AG04450 (cell line): Measurements from ENCODE around the gene ARL5B. TPM values are rescaled to one million over a fixed set of nuclear protein-coding genes. Genes with fewer than 3 reads are reported as not detected.

Source experiments
- CTCF ChIA-PET: fragments of 300-600, 350-600 bp; formaldehyde crosslinking; extraction: SDS; loops from one replicate; lab custom pipeline; 2022; ENCODE audit warnings: antibody characterized with exemption, inconsistent platforms; lab: Charles Lee
- POLR2A ChIA-PET: fragments of 350-600 bp; formaldehyde crosslinking; extraction: SDS; loops from one replicate; lab custom pipeline; 2021; ENCODE audit warnings: antibody characterized with exemption, inconsistent platforms; lab: Yijun Ruan, JAX
- DNase-seq: peaks from one replicate; pipeline ENCODE4 v3.0.0-alpha.2; 2011; ENCODE audit warnings: low read depth, low spot score
- H3K27ac ChIP-seq: one replicate; pipeline ENCODE4 v1.5.1; 2012; ENCODE audit warnings: low read depth, low read length, control low read depth
- H3K27me3 ChIP-seq: one replicate; pipeline ENCODE4 v1.6.0; 2012; ENCODE audit warnings: low read length; ENCODE audit not compliant: control insufficient read depth, insufficient read depth
- H3K4me3 ChIP-seq: 2 replicates; pipeline ENCODE4 v1.5.1; 2011; ENCODE audit warnings: mild to moderate bottlenecking, low read depth, low read length, control low read depth
- H3K9me3 ChIP-seq: 2 replicates; pipeline ENCODE4 v1.5.1; 2012; ENCODE audit warnings: low read length; ENCODE audit not compliant: control insufficient read depth, insufficient read depth
- polyA plus RNA-seq: library from polyadenylated mRNA; depleted of rRNA; stranded (reverse); fragments of >200 nt; gene quantifications from 2 replicates; pipeline ENCODE4 v1.2.3, GENCODE V29; 2011
- TF ChIP-seq, protein P1 (sequence below): IDR thresholded peaks from 2 replicates; pipeline ENCODE4 v1.5.1; 2011; ENCODE audit warnings: low read depth, low read length, control low read depth, inconsistent platforms

The ARL5B gene
- polyA plus RNA-seq, 1 experiment = 24.2 TPM

GRCh38 chr10:18650404-18650997, 8.7 kb upstream of the ARL5B start:
- TF ChIP-seq, protein P1, sequence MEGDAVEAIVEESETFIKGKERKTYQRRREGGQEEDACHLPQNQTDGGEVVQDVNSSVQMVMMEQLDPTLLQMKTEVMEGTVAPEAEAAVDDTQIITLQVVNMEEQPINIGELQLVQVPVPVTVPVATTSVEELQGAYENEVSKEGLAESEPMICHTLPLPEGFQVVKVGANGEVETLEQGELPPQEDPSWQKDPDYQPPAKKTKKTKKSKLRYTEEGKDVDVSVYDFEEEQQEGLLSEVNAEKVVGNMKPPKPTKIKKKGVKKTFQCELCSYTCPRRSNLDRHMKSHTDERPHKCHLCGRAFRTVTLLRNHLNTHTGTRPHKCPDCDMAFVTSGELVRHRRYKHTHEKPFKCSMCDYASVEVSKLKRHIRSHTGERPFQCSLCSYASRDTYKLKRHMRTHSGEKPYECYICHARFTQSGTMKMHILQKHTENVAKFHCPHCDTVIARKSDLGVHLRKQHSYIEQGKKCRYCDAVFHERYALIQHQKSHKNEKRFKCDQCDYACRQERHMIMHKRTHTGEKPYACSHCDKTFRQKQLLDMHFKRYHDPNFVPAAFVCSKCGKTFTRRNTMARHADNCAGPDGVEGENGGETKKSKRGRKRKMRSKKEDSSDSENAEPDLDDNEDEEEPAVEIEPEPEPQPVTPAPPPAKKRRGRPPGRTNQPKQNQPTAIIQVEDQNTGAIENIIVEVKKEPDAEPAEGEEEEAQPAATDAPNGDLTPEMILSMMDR = no peak
- ChIA-PET POLR2A (interaction anchor here (0.9 kb wide), 1 partner anchor 8 kb away, joined by 5 read pairs; the partner anchor contains the start of gene ARL5B), CTCF (interaction anchor here (0.6 kb wide), 1 partner anchor 1176 kb away, joined by 6 read pairs; no protein-coding TSS in a partner anchor)
- DNase-seq = no peak
- Histone ChIP-seq H3K27ac (no peak overlapping the region), H3K27me3 (no peaks in the 10 kb centered on the region), H3K9me3 (no peaks in the 10 kb centered on the region), H3K4me3 (peak overlapping the region; percentile 87)

DNA sequence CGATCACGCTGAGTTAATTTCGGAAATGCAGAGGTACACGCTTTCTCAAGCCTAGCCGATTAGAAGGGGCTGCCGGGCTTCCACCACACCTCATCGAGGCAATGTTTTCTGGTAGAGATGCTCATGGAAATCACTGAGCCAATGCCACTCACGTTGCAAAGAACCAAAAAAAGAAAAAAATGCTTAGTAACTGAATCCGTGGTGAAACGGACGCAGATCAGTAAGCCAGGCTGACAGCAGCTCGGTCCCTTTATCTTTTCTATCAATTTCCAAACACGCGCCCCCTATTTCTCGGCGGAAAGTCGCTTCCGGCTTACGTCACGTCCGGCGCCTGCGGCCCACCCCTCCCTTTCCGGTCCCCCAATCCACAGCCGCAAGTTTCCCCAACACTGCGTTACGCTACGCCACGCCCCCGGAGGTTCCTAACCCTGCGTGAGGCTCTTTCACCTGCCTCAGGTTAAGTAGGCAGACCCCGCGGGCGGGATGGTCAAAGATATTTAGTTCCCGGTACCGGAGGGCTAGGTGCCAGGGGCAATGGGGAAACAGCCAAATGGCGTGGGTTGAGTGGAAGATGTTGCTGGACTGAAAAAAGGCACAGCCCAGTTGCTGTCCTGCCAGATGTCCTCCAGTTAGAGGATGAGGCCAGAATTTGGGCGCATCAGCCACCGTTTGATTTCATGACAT, 7.8 kb upstream of the ARL5B start, which contains the start of gene NSUN6:
Gene NSUN6, minus strand, starts transcription at position 264 of the 684 bp plus-strand sequence. CDS start 384 bp downstream, outside the sequence.
- peak; percentile 58 for DNase-seq
- H3K9me3 ChIP-seq = no peaks in the 10 kb centered on the region
- peak within 1 kb of the TSS; percentile 73 for H3K27ac ChIP-seq
- TF ChIP-seq, protein P1 = no peak
- H3K27me3 ChIP-seq = no peaks in the 10 kb centered on the region
- ChIA-PET POLR2A (no interaction called here), CTCF (no interaction called here)
- H3K4me3 ChIP-seq = peak within 1 kb of the TSS; percentile 87

GRCh38 chr10:18653112-18653511, 6.1 kb upstream of the ARL5B start:
- Histone ChIP-seq H3K27ac (no peak overlapping the region), H3K4me3 (no peak overlapping the region), H3K9me3 (no peaks in the 10 kb centered on the region), H3K27me3 (no peaks in the 10 kb centered on the region)
- DNase-seq = no peak
- CTCF ChIA-PET = no interaction called here
- POLR2A ChIA-PET = no interaction called here
- TF ChIP-seq, protein P1 = no peak

DNA sequence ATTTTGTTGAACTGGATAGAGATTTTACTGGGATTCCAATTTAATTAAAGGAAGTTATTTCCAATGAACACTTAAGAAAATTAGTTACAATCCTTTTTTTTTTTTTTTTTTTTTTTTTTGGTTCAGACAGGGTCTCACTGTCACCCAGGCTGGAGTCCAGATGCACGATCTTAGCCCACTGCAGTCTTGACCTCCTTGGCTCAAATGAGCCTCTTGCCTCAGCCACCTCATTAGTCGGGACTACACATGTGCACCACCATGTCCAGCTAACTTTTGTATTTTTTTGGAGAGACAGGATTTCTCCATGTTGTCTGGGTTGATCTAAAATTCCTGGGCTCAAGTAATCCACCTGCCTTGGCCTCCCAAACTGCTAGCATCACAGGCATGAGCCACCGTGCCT, 2.5 kb upstream of the ARL5B start:
- DNase-seq = no peak
- CTCF ChIA-PET = no interaction called here
- no peaks in the 10 kb centered on the region for H3K27me3 ChIP-seq
- no peak overlapping the region for H3K27ac ChIP-seq
- no peak overlapping the region for H3K4me3 ChIP-seq
- POLR2A ChIA-PET = no interaction called here
- no peaks in the 10 kb centered on the region; the same call in 1 of the 2 replicates for H3K9me3 ChIP-seq
- TF ChIP-seq, protein P1 = no peak
